Measurements from ENCODE around the gene KIF3A. TPM values are rescaled to one million over a fixed set of nuclear protein-coding genes. Genes with fewer than 3 reads are reported as not detected.

KIF3A gene
- total RNA-seq, 2 experiments from 2014 or later = 7.1 to 10.6 TPM

GRCh38 chr5:132665574-132666080 is 71.7 kb downstream of the KIF3A start:
- no peaks in the 10 kb centered on the region for H3K36me3 Mint-ChIP-seq (ENCODE audit: low read depth)
- no peaks in the 10 kb centered on the region for H3K9me3 Mint-ChIP-seq (ENCODE audit: low read depth)
- ATAC-seq = no peak
- CTCF ChIA-PET = no interaction called here
- no peaks in the 10 kb centered on the region for H3K27me3 Mint-ChIP-seq
- H3K4me1 Mint-ChIP-seq = peaks cover 31% of the 10 kb centered on the region
- POLR2A ChIA-PET = no interaction called here
- H3K4me3 Mint-ChIP-seq = no peak overlapping the region
- DNase-seq = no peak
- no peak overlapping the region for H3K27ac Mint-ChIP-seq
- intact Hi-C loops (cut with DNase I, micrococcal nuclease) = no loop called here

- no peak overlapping the region for H3K27ac Mint-ChIP-seq
- H3K9me3 Mint-ChIP-seq (ENCODE audit: low read depth) = no peaks in the 10 kb centered on the region
These were observed 72.6 kb downstream of the KIF3A start for GRCh38 chr5:132664696-132665209.

GRCh38 chr5:132663771-132664695 is 73.3 kb downstream of the KIF3A start:
- H3K4me1 Mint-ChIP-seq = peaks cover 34% of the 10 kb centered on the region
- POLR2A ChIA-PET = interaction anchor here (0.6 to 1.9 kb wide), 2 partner anchors 23 to 30 kb away, joined by 3 to 5 read pairs; no protein-coding TSS in a partner anchor
- H3K4me3 Mint-ChIP-seq = no peak overlapping the region
- peak; percentile 44 for DNase-seq
- no peaks in the 10 kb centered on the region for H3K27me3 Mint-ChIP-seq
- intact Hi-C loops (cut with DNase I, micrococcal nuclease) = loop anchor here in 1 of 2 experiments (1.0 kb wide), 1 partner anchor 28 kb away; no protein-coding TSS in a partner anchor
- H3K9me3 Mint-ChIP-seq (ENCODE audit: low read depth) = no peaks in the 10 kb centered on the region
- ATAC-seq = peak; percentile 24
- H3K27ac Mint-ChIP-seq = peak overlapping the region; percentile 87
- CTCF ChIA-PET = interaction anchor here (0.7 to 1.4 kb wide), 7 partner anchors 10 to 239 kb away, joined by 3 to 6 read pairs (median 3); partner anchors contain the start of gene IL4
- H3K36me3 Mint-ChIP-seq (ENCODE audit: low read depth) = no peaks in the 10 kb centered on the region

More at GRCh38 chr5:132664696-132665209, 72.6 kb downstream of the KIF3A start:
- intact Hi-C loops (cut with DNase I, micrococcal nuclease) = no loop called here
- ATAC-seq = no peak
- Mint-ChIP-seq H3K27me3 (no peaks in the 10 kb centered on the region), H3K4me1 (peaks cover 34% of the 10 kb centered on the region), H3K4me3 (no peak overlapping the region), H3K36me3 (ENCODE audit: low read depth) (no peaks in the 10 kb centered on the region)
- ChIA-PET POLR2A (interaction anchor here (0.6 kb wide), 1 partner anchor 30 kb away, joined by 3 read pairs; no protein-coding TSS in a partner anchor), CTCF (interaction anchor here (1.3 kb wide), 1 partner anchor 159 kb away, joined by 3 read pairs; no protein-coding TSS in a partner anchor)
- DNase-seq = no peak

- DNase-seq (peak; percentile 78), ATAC-seq (peak; percentile 81)
- peaks cover under 1% of the 10 kb centered on the region for H3K27me3 Mint-ChIP-seq
- CTCF ChIA-PET = interaction anchor here (0.7 to 1.4 kb wide), 6 partner anchors 11 to 238 kb away, joined by 3 to 6 read pairs (median 3); partner anchors contain the start of gene IL4
- peaks cover 35% of the 10 kb centered on the region for H3K4me1 Mint-ChIP-seq
- H3K4me3 Mint-ChIP-seq = no peak overlapping the region
- intact Hi-C loops (cut with DNase I, micrococcal nuclease) = loop anchor here in 1 of 2 experiments (1.0 kb wide), 1 partner anchor 27 kb away; no protein-coding TSS in a partner anchor
- H3K36me3 Mint-ChIP-seq (ENCODE audit: low read depth) = no peaks in the 10 kb centered on the region
- no peaks in the 10 kb centered on the region for H3K9me3 Mint-ChIP-seq (ENCODE audit: low read depth)
- POLR2A ChIA-PET = interaction anchor here (0.7 to 1.9 kb wide), 2 partner anchors 22 to 137 kb away, joined by 4 to 5 read pairs; no protein-coding TSS in a partner anchor
- peak overlapping the region; percentile 87 for H3K27ac Mint-ChIP-seq
These were observed 74.2 kb downstream of the KIF3A start for GRCh38 chr5:132662925-132663770.

- H3K36me3 Mint-ChIP-seq (ENCODE audit: low read depth) = no peaks in the 10 kb centered on the region
- ATAC-seq (no peak), DNase-seq (no peak)
- intact Hi-C loops (cut with DNase I, micrococcal nuclease) = no loop called here
- no peaks in the 10 kb centered on the region for H3K9me3 Mint-ChIP-seq (ENCODE audit: low read depth)
- no peak overlapping the region for H3K4me3 Mint-ChIP-seq
- H3K4me1 Mint-ChIP-seq = peaks cover 45% of the 10 kb centered on the region
- POLR2A ChIA-PET = interaction anchor here (0.9 kb wide), 1 partner anchor 183 kb away, joined by 3 read pairs; no protein-coding TSS in a partner anchor
- peaks cover 8% of the 10 kb centered on the region for H3K27me3 Mint-ChIP-seq
- CTCF ChIA-PET = interaction anchor here (0.6 to 0.8 kb wide), 3 partner anchors 36 to 158 kb away, joined by 3 to 4 read pairs (median 3); no protein-coding TSS in a partner anchor
- H3K27ac Mint-ChIP-seq = no peak overlapping the region
These were observed 75.3 kb downstream of the KIF3A start for GRCh38 chr5:132662004-132662401.

GRCh38 chr5:132661231-132662003 is 75.9 kb downstream of the KIF3A start:
- Mint-ChIP-seq H3K4me1 (peaks cover 51% of the 10 kb centered on the region), H3K9me3 (ENCODE audit: low read depth) (no peaks in the 10 kb centered on the region), H3K27ac (peak overlapping the region; percentile 59), H3K27me3 (peaks cover 11% of the 10 kb centered on the region), H3K4me3 (no peak overlapping the region), H3K36me3 (ENCODE audit: low read depth) (no peaks in the 10 kb centered on the region)
- peak; percentile 36 for DNase-seq
- ChIA-PET POLR2A (interaction anchor here (0.9 kb wide), 1 partner anchor 183 kb away, joined by 3 read pairs; no protein-coding TSS in a partner anchor), CTCF (interaction anchor here (0.8 kb wide), 1 partner anchor 135 kb away, joined by 4 read pairs; no protein-coding TSS in a partner anchor)
- no peak for ATAC-seq
- intact Hi-C loops (cut with DNase I, micrococcal nuclease) = loop anchor here (1.0 to 2.0 kb wide), 2 partner anchors 21 to 159 kb away; no protein-coding TSS in a partner anchor

- Mint-ChIP-seq H3K9me3 (ENCODE audit: low read depth) (no peaks in the 10 kb centered on the region), H3K27ac (no peak overlapping the region), H3K4me3 (no peak overlapping the region), H3K27me3 (peaks cover 14% of the 10 kb centered on the region), H3K36me3 (ENCODE audit: low read depth) (no peaks in the 10 kb centered on the region), H3K4me1 (peaks cover 52% of the 10 kb centered on the region)
- DNase-seq (no peak), ATAC-seq (no peak)
- intact Hi-C loops (cut with DNase I, micrococcal nuclease) = loop anchor here in 1 of 2 experiments (2.0 kb wide), 1 partner anchor 19 kb away; no protein-coding TSS in a partner anchor
- ChIA-PET POLR2A (interaction anchor here (0.6 kb wide), 1 partner anchor 199 kb away, joined by 4 read pairs; no protein-coding TSS in a partner anchor), CTCF (no interaction called here)
These were observed 77.5 kb downstream of the KIF3A start for GRCh38 chr5:132659598-132660493.

GRCh38 chr5:132658381-132659302 is 78.7 kb downstream of the KIF3A start:
- ChIA-PET CTCF (interaction anchor here (0.5 to 1.0 kb wide), 3 partner anchors 18 to 168 kb away, joined by 3 to 4 read pairs (median 3); no protein-coding TSS in a partner anchor), POLR2A (interaction anchor here (0.6 to 0.8 kb wide), 2 partner anchors 17 to 301 kb away, joined by 3 read pairs; no protein-coding TSS in a partner anchor)
- Mint-ChIP-seq H3K9me3 (ENCODE audit: low read depth) (no peaks in the 10 kb centered on the region), H3K36me3 (ENCODE audit: low read depth) (no peaks in the 10 kb centered on the region), H3K27me3 (peaks cover 23% of the 10 kb centered on the region), H3K4me1 (peaks cover 43% of the 10 kb centered on the region), H3K27ac (peak overlapping the region; percentile 47), H3K4me3 (no peak overlapping the region)
- ATAC-seq (no peak), DNase-seq (no peak)
- intact Hi-C loops (cut with DNase I, micrococcal nuclease) = no loop called here
